Measurements from ENCODE around the gene WAPL.

DNA sequence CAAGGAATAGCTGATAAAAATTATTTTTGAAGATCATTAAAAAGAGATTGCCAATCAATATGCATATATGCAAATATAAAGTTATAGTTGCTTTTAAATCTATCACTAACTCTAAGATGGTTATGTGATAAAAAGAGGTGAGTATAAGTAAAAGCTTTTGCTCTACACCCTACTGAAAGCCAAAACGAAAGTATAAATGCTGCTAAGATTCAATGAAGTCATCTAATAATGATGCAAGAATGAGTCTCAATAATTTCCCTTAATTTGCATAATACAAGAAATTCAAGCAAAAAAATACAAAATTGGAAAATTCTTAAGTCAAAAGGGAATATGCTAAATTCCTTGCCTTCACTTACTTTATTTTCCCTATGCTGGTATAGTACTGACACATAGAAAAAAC lies 75.2 kb downstream of the WAPL start:
- TF ChIP-seq POLR2A (IDR thresholded peaks at IDR 0.05) (no peak), POLR2AphosphoS5 (IDR thresholded peaks at IDR 0.05) (no peak)

Data from breast epithelium (tissue), 3 donors.